Endothelial cell of umbilical vein (primary cell): ENCODE measurements around the gene RAB40B. TPM values are rescaled to one million over a fixed set of nuclear protein-coding genes. Genes with fewer than 3 reads are reported as not detected.

Source experiments
- BruUV-seq: library from RNA; stranded (reverse); fragments of 400-500 nt; replicated peaks from 2 replicates; lab custom pipeline; 2021; lab: Mats Ljungman, UMichigan
- CTCF ChIA-PET: fragments of 300-600, 350-600 bp; sonication (Branson Sonifier 250); formaldehyde crosslinking; loops from one replicate; lab custom pipeline; 2021; ENCODE audit warnings: antibody characterized with exemption, inconsistent platforms; lab: Charles Lee
- POLR2A ChIA-PET: fragments of 300-600, 350-600 bp; sonication (Branson Sonifier 250); formaldehyde crosslinking; loops from one replicate; lab custom pipeline; 2021; ENCODE audit warnings: antibody characterized with exemption, inconsistent platforms; lab: Charles Lee
- DNase-seq: peaks from one replicate; pipeline ENCODE4 v3.0.0-alpha.2; 2011; ENCODE audit warnings: low read depth, low spot score
- FAIRE-seq: peaks from 2 replicates; lab custom pipeline; 2011; peaks lifted over from hg19 to GRCh38; lab: Jason Lieb, UNC
- H2AFZ ChIP-seq: 2 replicates; pipeline ENCODE4 v1.6.0; 2012; ENCODE audit warnings: low read depth, low read length, control low read depth, inconsistent platforms
- H3K27ac ChIP-seq: 2 replicates; pipeline ENCODE4 v1.5.1; 2011; ENCODE audit warnings: low read depth, mild to moderate bottlenecking, control low read depth, low read length, moderate library complexity; ENCODE audit not compliant: insufficient read depth
- H3K27me3 ChIP-seq, 2 experiments: 2 replicates each; pipeline versions ENCODE4 v1.6.0 to v1.6.1; 2011; ENCODE audit warnings: low read length in 2 of 2, mixed read lengths in 1 of 2; ENCODE audit not compliant: control insufficient read depth in 2 of 2, insufficient read depth in 2 of 2
- H3K36me3 ChIP-seq, 2 experiments: 2 replicates in 1 of 2; 3 replicates in 1 of 2; pipeline ENCODE4 v1.5.1; 2011; ENCODE audit warnings: low read length in 2 of 2, mild to moderate bottlenecking in 1 of 2, moderate library complexity in 1 of 2; ENCODE audit not compliant: control insufficient read depth in 2 of 2, insufficient read depth in 2 of 2; ENCODE audit errors: extremely low read depth in 1 of 2
- H3K4me1 ChIP-seq: 3 replicates; pipeline ENCODE4 v1.5.1; 2011; ENCODE audit warnings: mild to moderate bottlenecking, low read length; ENCODE audit not compliant: control insufficient read depth, insufficient read depth; ENCODE audit errors: extremely low read depth
- H3K4me2 ChIP-seq: 2 replicates; pipeline ENCODE4 v1.6.1; 2011; ENCODE audit warnings: low read length, control low read depth, mixed read lengths; ENCODE audit not compliant: insufficient read depth
- H3K4me3 ChIP-seq, 3 experiments: fragments of 200-600 bp in 1 of 3; sonication (generic), shearing (Covaris generic) in 1 of 3; replicated peaks in 1 of 3; 2 replicates each; pipeline ENCODE4 v1.5.1; 2011 to 2016; ENCODE audit warnings: control low read depth in 3 of 3, low read length in 3 of 3, mild to moderate bottlenecking in 2 of 3, inconsistent platforms in 1 of 3, low read depth in 1 of 3, moderate library complexity in 1 of 3; ENCODE audit not compliant: insufficient read depth in 1 of 3
- H3K79me2 ChIP-seq: 2 replicates; pipeline ENCODE4 v1.6.0; 2012; ENCODE audit warnings: low read length, inconsistent platforms; ENCODE audit not compliant: control insufficient read depth, insufficient read depth
- H3K9ac ChIP-seq: replicated peaks from 2 replicates; pipeline ENCODE3; 2011; ENCODE audit warnings: low read length, control low read depth; ENCODE audit not compliant: insufficient read depth; ENCODE audit errors: extremely low read depth
- H3K9me1 ChIP-seq: replicated peaks from 3 replicates; pipeline ENCODE4 v1.6.0; 2011; ENCODE audit warnings: mild to moderate bottlenecking, low read length; ENCODE audit not compliant: control insufficient read depth, insufficient read depth; ENCODE audit errors: extremely low read depth
- H3K9me3 ChIP-seq: replicated peaks from 2 replicates; pipeline ENCODE4 v1.5.1; 2012; ENCODE audit warnings: low read length, inconsistent platforms; ENCODE audit not compliant: control insufficient read depth, insufficient read depth
- H4K20me1 ChIP-seq: replicated peaks from 2 replicates; pipeline ENCODE3; 2011; ENCODE audit warnings: mild to moderate bottlenecking, low read length; ENCODE audit not compliant: control insufficient read depth, insufficient read depth; ENCODE audit errors: extremely low read depth
- EZH2 ChIP-seq: IDR thresholded peaks from 2 replicates; pipeline ENCODE4 v1.6.1; 2012; ENCODE audit warnings: borderline replicate concordance, low read depth, mild to moderate bottlenecking, moderate library complexity, low read length, inconsistent platforms; ENCODE audit not compliant: severe bottlenecking
- FOS ChIP-seq: IDR thresholded peaks from 2 replicates; pipeline ENCODE4 v1.6.1; 2011; ENCODE audit warnings: mild to moderate bottlenecking, low read length, moderate library complexity, borderline replicate concordance; ENCODE audit not compliant: insufficient read depth
- GATA2 ChIP-seq: IDR thresholded peaks from 2 replicates; pipeline ENCODE4 v1.7.0; 2011; ENCODE audit warnings: low read depth, mild to moderate bottlenecking, moderate library complexity, mixed read lengths, low read length; ENCODE audit not compliant: insufficient read length, insufficient read depth
- dilution Hi-C: fragments of 300-500 bp; cut with MboI; formaldehyde crosslinking; loops from one replicate; pipeline ENCODE4 v1.15.0; 2019; ENCODE audit warnings: low sequenced_read_pairs; ENCODE audit not compliant: extremely low pct_ligation_motif_present
- intact Hi-C: fragments of 100-400 bp; cut with micrococcal nuclease; formaldehyde crosslinking; loops from one replicate; pipeline ENCODE4 v1.10.0; 2022
- polyA plus RNA-seq, 4 experiments: library from polyadenylated mRNA; depleted of rRNA in 3 of 4; stranded (reverse) in 3 of 4; unstranded in 1 of 4; fragments of >200 nt; gene quantifications; 2 replicates each; pipeline versions ENCODE4 v1.2.1 to v1.2.3, GENCODE V29; 2011 to 2012; ENCODE audit warnings: missing spikeins in 1 of 4
- total RNA-seq: library from RNA; stranded (reverse); gene quantifications from 2 replicates; pipeline ENCODE4 v1.2.3, GENCODE V29; 2021
- TF ChIP-seq, protein P1 (sequence below): IDR thresholded peaks from 2 replicates; pipeline ENCODE4 v1.6.1; 2011; ENCODE audit not compliant: insufficient read depth, insufficient read length
- TF ChIP-seq, protein P2 (sequence below), 2 donors: IDR thresholded peaks; 1 replicate in 1 of 2; 2 replicates in 1 of 2; pipeline ENCODE4 v1.5.1; 2011; ENCODE audit warnings: low read length in 2 of 2, mild to moderate bottlenecking in 2 of 2, moderate library complexity in 2 of 2, control low read depth in 1 of 2, inconsistent platforms in 1 of 2, low read depth in 1 of 2; ENCODE audit not compliant: insufficient read depth in 1 of 2; ENCODE audit errors: extremely low read depth in 1 of 2

The RAB40B gene
- total and polyA plus RNA-seq, 2 donors (not counting 3 experiments of a cell fraction or from before 2014, with no cell fraction given): 5.5 to 9.3 TPM

DNA sequence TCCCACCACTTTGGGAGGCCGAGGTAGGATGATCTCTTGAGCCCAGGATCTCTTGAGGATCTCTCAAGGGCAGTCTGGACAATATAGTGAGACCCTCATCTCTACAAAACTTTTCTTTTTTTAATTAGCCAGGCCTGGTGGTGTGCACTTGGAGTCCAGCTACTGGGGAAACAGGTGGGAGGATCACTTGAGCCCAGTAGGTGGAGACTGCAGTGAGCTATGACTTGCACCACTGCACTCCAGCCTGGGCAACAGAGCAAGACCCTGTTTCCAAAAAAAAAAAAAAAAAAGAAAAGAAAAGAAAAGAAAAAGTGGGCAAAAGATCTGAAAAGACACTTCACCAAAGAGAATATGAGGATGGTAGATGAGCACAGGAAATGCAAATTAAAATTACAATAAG is 15.0 kb downstream of the RAB40B start:
- Histone ChIP-seq H3K27me3 (no peaks in the 10 kb centered on the region), H3K36me3 (no peaks in the 10 kb centered on the region), H3K9ac (no peak overlapping the region), H3K27ac (no peak overlapping the region), H4K20me1 (no peaks in the 10 kb centered on the region), H3K4me1 (no peaks in the 10 kb centered on the region), H3K79me2 (no peaks in the 10 kb centered on the region), H3K4me2 (no peak overlapping the region), H3K9me1 (no peaks in the 10 kb centered on the region), H2AFZ (no peak overlapping the region), H3K4me3 (no peak overlapping the region), H3K9me3 (no peaks in the 10 kb centered on the region)
- FAIRE-seq (no peak), DNase-seq (no peak)
- BruUV-seq: no TSS peak
- intact Hi-C loops (no loop called here), dilution Hi-C loops (no loop called here)
- no peak for TF ChIP-seq GATA2
- no peak for TF ChIP-seq EZH2
- no peak for TF ChIP-seq FOS
- TF ChIP-seq, protein P1, sequence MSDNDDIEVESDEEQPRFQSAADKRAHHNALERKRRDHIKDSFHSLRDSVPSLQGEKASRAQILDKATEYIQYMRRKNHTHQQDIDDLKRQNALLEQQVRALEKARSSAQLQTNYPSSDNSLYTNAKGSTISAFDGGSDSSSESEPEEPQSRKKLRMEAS: no peak
- TF ChIP-seq, protein P2, sequence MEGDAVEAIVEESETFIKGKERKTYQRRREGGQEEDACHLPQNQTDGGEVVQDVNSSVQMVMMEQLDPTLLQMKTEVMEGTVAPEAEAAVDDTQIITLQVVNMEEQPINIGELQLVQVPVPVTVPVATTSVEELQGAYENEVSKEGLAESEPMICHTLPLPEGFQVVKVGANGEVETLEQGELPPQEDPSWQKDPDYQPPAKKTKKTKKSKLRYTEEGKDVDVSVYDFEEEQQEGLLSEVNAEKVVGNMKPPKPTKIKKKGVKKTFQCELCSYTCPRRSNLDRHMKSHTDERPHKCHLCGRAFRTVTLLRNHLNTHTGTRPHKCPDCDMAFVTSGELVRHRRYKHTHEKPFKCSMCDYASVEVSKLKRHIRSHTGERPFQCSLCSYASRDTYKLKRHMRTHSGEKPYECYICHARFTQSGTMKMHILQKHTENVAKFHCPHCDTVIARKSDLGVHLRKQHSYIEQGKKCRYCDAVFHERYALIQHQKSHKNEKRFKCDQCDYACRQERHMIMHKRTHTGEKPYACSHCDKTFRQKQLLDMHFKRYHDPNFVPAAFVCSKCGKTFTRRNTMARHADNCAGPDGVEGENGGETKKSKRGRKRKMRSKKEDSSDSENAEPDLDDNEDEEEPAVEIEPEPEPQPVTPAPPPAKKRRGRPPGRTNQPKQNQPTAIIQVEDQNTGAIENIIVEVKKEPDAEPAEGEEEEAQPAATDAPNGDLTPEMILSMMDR (IDR thresholded peaks at IDR 0.05; ENCODE audit: extremely low read depth in 1 of 2, insufficient read depth in 1 of 2, low read depth in 1 of 2, low read length in 2 of 2): no peak
- ChIA-PET POLR2A (no interaction called here), CTCF (no interaction called here)
